Esophagus squamous epithelium (tissue), 4 donors: ENCODE data around the gene BLVRA.

ENCODE experiments used
- POLR2A ChIP-seq, 4 donors: fragments of 450-650 bp; IDR thresholded peaks; one replicate each; pipeline ENCODE4 v1.6.1; 2017; ENCODE audit warnings: antibody characterized with exemption in 4 of 4, mild to moderate bottlenecking in 4 of 4, moderate library complexity in 3 of 4
- TF ChIP-seq, protein P1 (sequence below), 6 experiments: fragments of 450-650 bp in 4 of 6; fragments of 200-600 bp in 2 of 6; sonication (generic) in 2 of 6; IDR thresholded peaks; one replicate each; pipeline ENCODE4 v1.5.1; 2016 to 2019; ENCODE audit warnings: antibody characterized with exemption in 6 of 6, mild to moderate bottlenecking in 4 of 6, moderate library complexity in 4 of 6

GRCh38 chr7:43735403-43735801 is 23.1 kb upstream of the BLVRA start:
- TF ChIP-seq, protein P1, sequence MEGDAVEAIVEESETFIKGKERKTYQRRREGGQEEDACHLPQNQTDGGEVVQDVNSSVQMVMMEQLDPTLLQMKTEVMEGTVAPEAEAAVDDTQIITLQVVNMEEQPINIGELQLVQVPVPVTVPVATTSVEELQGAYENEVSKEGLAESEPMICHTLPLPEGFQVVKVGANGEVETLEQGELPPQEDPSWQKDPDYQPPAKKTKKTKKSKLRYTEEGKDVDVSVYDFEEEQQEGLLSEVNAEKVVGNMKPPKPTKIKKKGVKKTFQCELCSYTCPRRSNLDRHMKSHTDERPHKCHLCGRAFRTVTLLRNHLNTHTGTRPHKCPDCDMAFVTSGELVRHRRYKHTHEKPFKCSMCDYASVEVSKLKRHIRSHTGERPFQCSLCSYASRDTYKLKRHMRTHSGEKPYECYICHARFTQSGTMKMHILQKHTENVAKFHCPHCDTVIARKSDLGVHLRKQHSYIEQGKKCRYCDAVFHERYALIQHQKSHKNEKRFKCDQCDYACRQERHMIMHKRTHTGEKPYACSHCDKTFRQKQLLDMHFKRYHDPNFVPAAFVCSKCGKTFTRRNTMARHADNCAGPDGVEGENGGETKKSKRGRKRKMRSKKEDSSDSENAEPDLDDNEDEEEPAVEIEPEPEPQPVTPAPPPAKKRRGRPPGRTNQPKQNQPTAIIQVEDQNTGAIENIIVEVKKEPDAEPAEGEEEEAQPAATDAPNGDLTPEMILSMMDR (IDR thresholded peaks at IDR 0.05) = no peak
- TF ChIP-seq POLR2A (IDR thresholded peaks at IDR 0.05) = no peak
